Endothelial cell of umbilical vein (primary cell): ENCODE results near the gene SP140L. TPM values are rescaled to one million over a fixed set of nuclear protein-coding genes. Genes with fewer than 3 reads are reported as not detected.

Source experiments
- BruUV-seq: library from RNA; stranded (reverse); fragments of 400-500 nt; replicated peaks from 2 replicates; lab custom pipeline; 2021; lab: Mats Ljungman, UMichigan
- CTCF ChIA-PET: fragments of 300-600, 350-600 bp; sonication (Branson Sonifier 250); formaldehyde crosslinking; loops from one replicate; lab custom pipeline; 2021; ENCODE audit warnings: antibody characterized with exemption, inconsistent platforms; lab: Charles Lee
- POLR2A ChIA-PET: fragments of 300-600, 350-600 bp; sonication (Branson Sonifier 250); formaldehyde crosslinking; loops from one replicate; lab custom pipeline; 2021; ENCODE audit warnings: antibody characterized with exemption, inconsistent platforms; lab: Charles Lee
- DNase-seq: peaks from one replicate; pipeline ENCODE4 v3.0.0-alpha.2; 2011; ENCODE audit warnings: low read depth, low spot score
- FAIRE-seq: peaks from 2 replicates; lab custom pipeline; 2011; peaks lifted over from hg19 to GRCh38; lab: Jason Lieb, UNC
- H2AFZ ChIP-seq: 2 replicates; pipeline ENCODE4 v1.6.0; 2012; ENCODE audit warnings: low read depth, low read length, control low read depth, inconsistent platforms
- H3K27ac ChIP-seq: 2 replicates; pipeline ENCODE4 v1.5.1; 2011; ENCODE audit warnings: low read depth, mild to moderate bottlenecking, control low read depth, low read length, moderate library complexity; ENCODE audit not compliant: insufficient read depth
- H3K27me3 ChIP-seq, 2 experiments: 2 replicates each; pipeline versions ENCODE4 v1.6.0 to v1.6.1; 2011; ENCODE audit warnings: low read length in 2 of 2, mixed read lengths in 1 of 2; ENCODE audit not compliant: control insufficient read depth in 2 of 2, insufficient read depth in 2 of 2
- H3K36me3 ChIP-seq, 2 experiments: 2 replicates in 1 of 2; 3 replicates in 1 of 2; pipeline ENCODE4 v1.5.1; 2011; ENCODE audit warnings: low read length in 2 of 2, mild to moderate bottlenecking in 1 of 2, moderate library complexity in 1 of 2; ENCODE audit not compliant: control insufficient read depth in 2 of 2, insufficient read depth in 2 of 2; ENCODE audit errors: extremely low read depth in 1 of 2
- H3K4me1 ChIP-seq: 3 replicates; pipeline ENCODE4 v1.5.1; 2011; ENCODE audit warnings: mild to moderate bottlenecking, low read length; ENCODE audit not compliant: control insufficient read depth, insufficient read depth; ENCODE audit errors: extremely low read depth
- H3K4me2 ChIP-seq: 2 replicates; pipeline ENCODE4 v1.6.1; 2011; ENCODE audit warnings: low read length, control low read depth, mixed read lengths; ENCODE audit not compliant: insufficient read depth
- H3K4me3 ChIP-seq, 3 experiments: fragments of 200-600 bp in 1 of 3; sonication (generic), shearing (Covaris generic) in 1 of 3; replicated peaks in 1 of 3; 2 replicates each; pipeline ENCODE4 v1.5.1; 2011 to 2016; ENCODE audit warnings: control low read depth in 3 of 3, low read length in 3 of 3, mild to moderate bottlenecking in 2 of 3, inconsistent platforms in 1 of 3, low read depth in 1 of 3, moderate library complexity in 1 of 3; ENCODE audit not compliant: insufficient read depth in 1 of 3
- H3K79me2 ChIP-seq: 2 replicates; pipeline ENCODE4 v1.6.0; 2012; ENCODE audit warnings: low read length, inconsistent platforms; ENCODE audit not compliant: control insufficient read depth, insufficient read depth
- H3K9ac ChIP-seq: replicated peaks from 2 replicates; pipeline ENCODE3; 2011; ENCODE audit warnings: low read length, control low read depth; ENCODE audit not compliant: insufficient read depth; ENCODE audit errors: extremely low read depth
- H3K9me1 ChIP-seq: replicated peaks from 3 replicates; pipeline ENCODE4 v1.6.0; 2011; ENCODE audit warnings: mild to moderate bottlenecking, low read length; ENCODE audit not compliant: control insufficient read depth, insufficient read depth; ENCODE audit errors: extremely low read depth
- H3K9me3 ChIP-seq: replicated peaks from 2 replicates; pipeline ENCODE4 v1.5.1; 2012; ENCODE audit warnings: low read length, inconsistent platforms; ENCODE audit not compliant: control insufficient read depth, insufficient read depth
- H4K20me1 ChIP-seq: replicated peaks from 2 replicates; pipeline ENCODE3; 2011; ENCODE audit warnings: mild to moderate bottlenecking, low read length; ENCODE audit not compliant: control insufficient read depth, insufficient read depth; ENCODE audit errors: extremely low read depth
- CTCF ChIP-seq, 2 donors: IDR thresholded peaks; 1 replicate in 1 of 2; 2 replicates in 1 of 2; pipeline ENCODE4 v1.5.1; 2011; ENCODE audit warnings: low read length in 2 of 2, mild to moderate bottlenecking in 2 of 2, moderate library complexity in 2 of 2, control low read depth in 1 of 2, inconsistent platforms in 1 of 2, low read depth in 1 of 2; ENCODE audit not compliant: insufficient read depth in 1 of 2; ENCODE audit errors: extremely low read depth in 1 of 2
- EZH2 ChIP-seq: IDR thresholded peaks from 2 replicates; pipeline ENCODE4 v1.6.1; 2012; ENCODE audit warnings: borderline replicate concordance, low read depth, mild to moderate bottlenecking, moderate library complexity, low read length, inconsistent platforms; ENCODE audit not compliant: severe bottlenecking
- FOS ChIP-seq: IDR thresholded peaks from 2 replicates; pipeline ENCODE4 v1.6.1; 2011; ENCODE audit warnings: mild to moderate bottlenecking, low read length, moderate library complexity, borderline replicate concordance; ENCODE audit not compliant: insufficient read depth
- GATA2 ChIP-seq: IDR thresholded peaks from 2 replicates; pipeline ENCODE4 v1.7.0; 2011; ENCODE audit warnings: low read depth, mild to moderate bottlenecking, moderate library complexity, mixed read lengths, low read length; ENCODE audit not compliant: insufficient read length, insufficient read depth
- JUN ChIP-seq: IDR thresholded peaks from 2 replicates; pipeline ENCODE4 v1.6.1; 2011; ENCODE audit warnings: borderline replicate concordance, low read depth; ENCODE audit not compliant: insufficient read length, insufficient read depth
- MAX ChIP-seq: IDR thresholded peaks from 2 replicates; pipeline ENCODE4 v1.6.1; 2011; ENCODE audit not compliant: insufficient read depth, insufficient read length
- MYC ChIP-seq: IDR thresholded peaks from one replicate; pipeline ENCODE4 v1.6.1; 2011; ENCODE audit warnings: mild to moderate bottlenecking, low read depth, low read length
- POLR2A ChIP-seq: IDR thresholded peaks from 2 replicates; pipeline ENCODE4 v1.6.1; 2012; ENCODE audit warnings: low read depth, mild to moderate bottlenecking, control low read depth, low read length
- POLR2AphosphoS5 ChIP-seq: IDR thresholded peaks from 2 replicates; pipeline ENCODE4 v1.6.1; 2012; ENCODE audit warnings: low read depth, mild to moderate bottlenecking, control low read depth, low read length, moderate library complexity; ENCODE audit not compliant: insufficient read depth
- dilution Hi-C: fragments of 300-500 bp; cut with MboI; formaldehyde crosslinking; loops from one replicate; pipeline ENCODE4 v1.15.0; 2019; ENCODE audit warnings: low sequenced_read_pairs; ENCODE audit not compliant: extremely low pct_ligation_motif_present
- intact Hi-C: fragments of 100-400 bp; cut with micrococcal nuclease; formaldehyde crosslinking; loops from one replicate; pipeline ENCODE4 v1.10.0; 2022
- polyA plus RNA-seq, 4 experiments: library from polyadenylated mRNA; depleted of rRNA in 3 of 4; stranded (reverse) in 3 of 4; unstranded in 1 of 4; fragments of >200 nt; gene quantifications; 2 replicates each; pipeline versions ENCODE4 v1.2.1 to v1.2.3, GENCODE V29; 2011 to 2012; ENCODE audit warnings: missing spikeins in 1 of 4
- total RNA-seq: library from RNA; stranded (reverse); gene quantifications from 2 replicates; pipeline ENCODE4 v1.2.3, GENCODE V29; 2021

The SP140L gene
- total and polyA plus RNA-seq, 2 donors (not counting 3 experiments of a cell fraction or from before 2014, with no cell fraction given): 16.0 to 27.3 TPM

GRCh38 chr2:230422149-230422548, 95.2 kb downstream of the SP140L start:
- Histone ChIP-seq H3K9ac (no peak overlapping the region), H3K4me1 (peaks cover 35% of the 10 kb centered on the region), H3K79me2 (peaks cover 97% of the 10 kb centered on the region), H4K20me1 (peaks cover 8% of the 10 kb centered on the region), H3K9me1 (no peaks in the 10 kb centered on the region), H3K4me2 (no peak overlapping the region), H3K27ac (no peak overlapping the region), H3K9me3 (no peaks in the 10 kb centered on the region), H3K27me3 (no peaks in the 10 kb centered on the region), H2AFZ (no peak overlapping the region), H3K36me3 (peaks cover 0 to 4% of the 10 kb centered on the region in 2 experiments), H3K4me3 (no peak overlapping the region)
- no peak for DNase-seq
- CTCF ChIA-PET: interaction anchor here (1.9 kb wide), 1 partner anchor 13 kb away, joined by 5 read pairs; no protein-coding TSS in a partner anchor
- FAIRE-seq: no peak
- POLR2A ChIA-PET: no interaction called here
- no TSS peak for BruUV-seq
- intact Hi-C loops (no loop called here), dilution Hi-C loops (no loop called here)
- TF ChIP-seq POLR2A (no peak), EZH2 (no peak), JUN (no peak), MYC (no peak), FOS (no peak), CTCF (IDR thresholded peaks at IDR 0.05; ENCODE audit: extremely low read depth in 1 of 2, insufficient read depth in 1 of 2, low read depth in 1 of 2, low read length in 2 of 2) (no peak), GATA2 (no peak), MAX (no peak), POLR2AphosphoS5 (no peak)
